ENCODE data around the gene RSBN1. TPM values are rescaled to one million over a fixed set of nuclear protein-coding genes. Genes with fewer than 3 reads are reported as not detected.

The RSBN1 gene
- total and polyA plus RNA-seq, 2 donors: 9.6 to 34.2 TPM

DNA sequence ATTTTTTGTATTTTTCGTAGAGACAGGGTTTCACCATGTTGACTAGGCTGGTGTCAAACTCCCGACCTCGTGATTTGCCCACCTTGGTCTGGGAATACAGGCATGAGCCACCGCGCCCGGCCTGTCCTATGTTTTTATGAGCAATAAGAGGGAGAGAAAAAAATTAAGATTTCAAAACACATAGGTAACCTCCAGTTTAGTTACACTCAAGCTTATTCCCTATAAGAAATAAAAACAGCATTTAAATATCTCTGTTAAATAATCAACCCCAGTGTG is 7.1 kb downstream of the RSBN1 start:
- no peak for DNase-seq (ENCODE audit: extremely low spot score)
- H3K27ac ChIP-seq (ENCODE audit: low read depth): no peak overlapping the region
- 95% methylated on average over 6 of the region's 6 CpGs for WGBS
- H3K4me3 ChIP-seq (ENCODE audit: low read depth, low read length): no peak overlapping the region
- H3K4me1 ChIP-seq (ENCODE audit: insufficient read depth): no peaks in the 10 kb centered on the region
- no peaks in the 10 kb centered on the region for H3K36me3 ChIP-seq (ENCODE audit: insufficient read depth)

- Histone ChIP-seq H3K36me3 (ENCODE audit: insufficient read depth) (no peaks in the 10 kb centered on the region), H3K4me1 (ENCODE audit: insufficient read depth) (no peaks in the 10 kb centered on the region), H3K4me3 (ENCODE audit: low read depth, low read length) (no peak overlapping the region), H3K27ac (ENCODE audit: low read depth) (no peak overlapping the region)
- no peak for DNase-seq (ENCODE audit: extremely low spot score)
- 58% methylated on average over 8 of the region's 8 CpGs for WGBS
These were observed 7.6 kb downstream of the RSBN1 start for GRCh38 chr1:113804421-113805255.

DNA sequence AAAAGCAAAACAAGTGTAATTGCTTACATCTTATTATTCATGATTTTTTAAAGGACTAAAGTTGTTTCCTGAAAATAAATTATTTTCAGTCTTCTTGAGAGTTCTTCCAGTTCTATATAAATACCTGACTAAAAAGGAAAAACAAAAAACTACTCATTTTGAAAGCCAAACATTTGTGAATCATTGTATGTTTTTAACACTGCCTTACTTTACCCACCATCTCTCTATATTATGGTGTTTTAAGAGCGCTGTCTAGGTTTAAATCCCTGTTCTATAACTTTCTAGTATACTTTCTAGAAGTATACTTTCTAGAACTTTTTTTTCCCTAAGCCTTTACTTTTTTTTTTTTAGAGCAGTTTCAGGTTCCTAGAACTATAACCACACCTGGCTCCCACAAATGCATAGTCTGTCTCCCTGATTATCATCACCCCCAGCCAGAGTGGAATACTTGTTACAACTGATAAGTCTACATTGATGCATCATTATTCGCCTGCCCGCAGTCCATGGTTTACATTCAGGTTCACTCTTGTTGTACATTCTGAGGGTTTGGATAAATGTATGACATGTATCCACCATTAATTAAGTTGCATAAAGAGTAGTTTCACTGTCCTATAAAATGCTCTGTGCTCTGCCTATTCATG is 9.8 kb downstream of the RSBN1 start:
- H3K36me3 ChIP-seq (ENCODE audit: insufficient read depth): no peaks in the 10 kb centered on the region
- H3K4me3 ChIP-seq (ENCODE audit: low read depth, low read length): no peak overlapping the region
- WGBS: 95% methylated on average over 3 of the region's 3 CpGs
- no peak overlapping the region for H3K27ac ChIP-seq (ENCODE audit: low read depth)
- H3K4me1 ChIP-seq (ENCODE audit: insufficient read depth): no peaks in the 10 kb centered on the region
- DNase-seq (ENCODE audit: extremely low spot score): no peak

DNA sequence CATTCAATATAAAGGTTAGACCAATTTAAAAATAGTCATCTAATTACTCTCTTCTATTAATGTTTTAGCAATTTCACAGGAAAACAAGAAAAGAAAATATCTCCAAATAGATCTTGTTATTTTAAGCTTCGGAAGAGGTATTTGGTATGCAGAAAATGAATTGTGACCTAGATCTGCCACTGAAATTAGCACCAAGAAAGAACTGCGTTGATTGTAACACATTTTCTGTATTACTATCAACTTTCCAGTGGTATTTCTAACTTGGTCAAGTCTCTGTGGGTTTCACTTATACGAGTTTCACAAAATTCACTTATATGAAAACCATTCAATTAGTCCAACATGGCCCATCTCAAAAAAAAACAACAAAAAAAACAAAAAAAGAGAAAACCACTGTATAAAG is 11.8 kb downstream of the RSBN1 start:
- H3K4me3 ChIP-seq (ENCODE audit: low read depth, low read length): no peak overlapping the region

DNA sequence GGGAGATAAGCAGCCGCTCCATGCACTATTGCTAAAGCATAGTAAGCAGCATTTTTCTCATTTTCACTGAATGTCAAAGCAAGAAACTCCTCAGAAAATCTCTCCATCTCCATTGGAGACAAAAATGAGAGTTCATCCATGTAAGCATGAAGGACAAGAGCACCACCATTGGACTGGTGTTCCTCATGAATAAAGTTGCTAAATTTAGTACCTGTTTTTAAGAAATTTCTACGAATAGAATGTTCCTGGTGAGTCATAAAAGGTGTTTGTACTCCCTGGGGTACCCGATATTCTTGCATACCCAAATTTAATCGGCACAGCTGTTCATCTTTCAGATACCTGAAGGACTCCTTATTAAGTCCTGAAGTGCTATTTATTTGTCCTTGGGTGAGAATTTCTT is 14.8 kb downstream of the RSBN1 start:
- DNase-seq (ENCODE audit: extremely low spot score): no peak
- no peak overlapping the region for H3K4me3 ChIP-seq (ENCODE audit: low read depth, low read length)
- WGBS: 95% methylated on average over 4 of the region's 4 CpGs
- no peaks in the 10 kb centered on the region for H3K36me3 ChIP-seq (ENCODE audit: insufficient read depth)
- H3K4me1 ChIP-seq (ENCODE audit: insufficient read depth): no peaks in the 10 kb centered on the region
- H3K27ac ChIP-seq (ENCODE audit: low read depth): no peak overlapping the region

More for the DNA sequence above, 11.8 kb downstream of the RSBN1 start:
- no peak for DNase-seq (ENCODE audit: extremely low spot score)
- H3K36me3 ChIP-seq (ENCODE audit: insufficient read depth): no peaks in the 10 kb centered on the region
- H3K4me1 ChIP-seq (ENCODE audit: insufficient read depth): no peaks in the 10 kb centered on the region
- H3K27ac ChIP-seq (ENCODE audit: low read depth): no peak overlapping the region
- 84% methylated on average over 3 of the region's 3 CpGs for WGBS

DNA sequence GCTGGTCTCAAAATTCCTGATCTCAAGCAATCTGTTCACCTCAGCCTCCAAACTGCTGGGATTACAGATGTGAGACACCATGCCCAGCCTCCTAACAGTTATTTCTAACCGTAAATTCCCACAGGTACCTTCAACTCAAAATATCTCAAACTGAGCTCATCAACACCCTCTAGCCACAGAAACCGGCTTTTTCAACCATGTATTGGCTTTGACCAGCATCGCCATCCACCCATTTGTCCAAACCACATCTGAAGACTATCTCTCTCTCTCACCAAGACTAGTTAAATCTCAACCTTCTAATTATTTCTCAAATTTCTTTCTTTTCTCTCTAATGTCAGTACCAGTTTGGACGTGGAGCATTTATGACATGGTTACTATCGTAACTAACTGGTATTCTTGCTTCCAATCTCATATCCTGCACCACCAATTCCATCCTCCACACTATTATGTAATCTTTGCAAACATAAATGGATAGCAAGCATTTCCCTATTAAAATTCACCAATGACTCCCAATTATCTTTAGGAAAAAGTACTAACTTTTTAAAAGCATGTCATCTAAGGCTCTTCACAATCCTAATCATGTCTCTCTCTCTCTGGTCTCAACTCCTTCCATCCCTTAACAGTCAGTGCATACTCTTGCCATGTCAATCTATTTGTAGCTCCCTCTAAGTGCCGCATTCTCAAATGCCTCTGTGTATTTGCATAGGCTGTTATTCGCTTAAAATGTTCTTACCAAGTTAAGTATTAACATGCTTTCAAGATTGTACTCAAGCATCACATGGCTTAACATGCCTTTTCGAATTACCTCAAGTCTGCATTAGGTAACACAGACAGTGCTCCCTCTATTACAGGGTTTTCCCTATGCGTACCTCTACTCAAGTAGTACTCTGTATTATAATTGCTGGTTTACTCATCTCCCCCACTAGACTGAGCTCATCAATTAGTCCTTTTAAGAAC is 18.1 kb downstream of the RSBN1 start:
- no peak for DNase-seq (ENCODE audit: extremely low spot score)
- WGBS: 95% methylated on average over 9 of the region's 9 CpGs

DNA sequence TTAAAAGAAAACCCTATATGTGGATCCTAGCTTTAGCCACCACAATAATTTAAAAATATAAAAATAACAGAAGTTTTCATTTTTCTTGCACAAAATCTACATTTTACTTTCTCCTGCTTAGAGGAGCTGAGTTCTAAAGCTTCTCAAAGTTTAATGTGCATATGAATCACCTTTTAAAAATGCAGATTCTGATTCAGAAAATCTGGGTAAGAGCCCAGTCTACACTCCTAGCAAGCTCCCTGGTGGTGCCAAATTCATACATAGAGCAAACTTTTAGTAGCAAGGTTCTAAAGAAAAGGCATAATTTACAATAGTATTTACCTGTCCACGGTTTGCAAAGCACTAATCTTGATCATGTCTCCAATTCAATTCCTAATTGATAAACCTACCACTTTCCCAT is 19.3 kb downstream of the RSBN1 start:
- WGBS: 93% methylated on average over 1 of the region's 1 CpG
- DNase-seq (ENCODE audit: extremely low spot score): no peak
- H3K27ac ChIP-seq (ENCODE audit: low read depth): no peak overlapping the region
- no peak overlapping the region for H3K4me3 ChIP-seq (ENCODE audit: low read depth, low read length)
- no peaks in the 10 kb centered on the region for H3K36me3 ChIP-seq (ENCODE audit: insufficient read depth)
- H3K4me1 ChIP-seq (ENCODE audit: insufficient read depth): no peaks in the 10 kb centered on the region

More for the DNA sequence above, 18.1 kb downstream of the RSBN1 start:
- Histone ChIP-seq H3K36me3 (ENCODE audit: insufficient read depth) (no peaks in the 10 kb centered on the region), H3K4me1 (ENCODE audit: insufficient read depth) (no peaks in the 10 kb centered on the region), H3K27ac (ENCODE audit: low read depth) (no peak overlapping the region), H3K4me3 (ENCODE audit: low read depth, low read length) (no peak overlapping the region)

- H3K36me3 ChIP-seq (ENCODE audit: insufficient read depth): no peaks in the 10 kb centered on the region
- H3K4me1 ChIP-seq (ENCODE audit: insufficient read depth): no peaks in the 10 kb centered on the region
- no peak overlapping the region for H3K4me3 ChIP-seq (ENCODE audit: low read depth, low read length)
- H3K27ac ChIP-seq (ENCODE audit: low read depth): no peak overlapping the region
- 93% methylated on average over 5 of the region's 5 CpGs for WGBS
- DNase-seq (ENCODE audit: extremely low spot score): no peak
These were observed 19.8 kb downstream of the RSBN1 start for GRCh38 chr1:113792471-113792870.

DNA sequence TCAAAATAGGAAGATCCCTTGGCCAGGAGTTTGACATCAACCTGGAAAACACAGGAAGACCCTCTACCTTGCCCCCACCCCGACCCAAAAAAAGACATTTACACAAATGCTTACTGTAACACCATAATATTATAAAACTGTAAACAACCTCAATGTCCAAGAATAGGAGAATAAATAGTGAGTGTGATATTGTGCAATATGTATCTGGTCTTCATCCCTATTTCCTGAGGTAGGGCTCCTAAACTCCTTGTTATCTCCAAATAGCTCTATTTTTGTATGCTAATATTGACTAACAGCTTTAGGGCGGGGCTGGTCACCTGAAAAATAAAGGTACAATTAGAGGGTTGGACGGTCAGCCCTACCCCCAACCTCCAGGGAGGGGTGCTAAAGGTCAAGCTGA is 23.5 kb downstream of the RSBN1 start:
- WGBS: 94% methylated on average over 3 of the region's 3 CpGs

GRCh38 chr1:113787663-113788062 is 24.6 kb downstream of the RSBN1 start:
- H3K4me1 ChIP-seq (ENCODE audit: insufficient read depth): no peaks in the 10 kb centered on the region
- WGBS: 92% methylated on average over 3 of the region's 3 CpGs
- H3K4me3 ChIP-seq (ENCODE audit: low read depth, low read length): no peak overlapping the region
- no peak for DNase-seq (ENCODE audit: extremely low spot score)
- no peak overlapping the region for H3K27ac ChIP-seq (ENCODE audit: low read depth)
- H3K36me3 ChIP-seq (ENCODE audit: insufficient read depth): no peaks in the 10 kb centered on the region

More for the DNA sequence above, 23.5 kb downstream of the RSBN1 start:
- DNase-seq (ENCODE audit: extremely low spot score): no peak
- Histone ChIP-seq H3K27ac (ENCODE audit: low read depth) (no peak overlapping the region), H3K36me3 (ENCODE audit: insufficient read depth) (no peaks in the 10 kb centered on the region), H3K4me1 (ENCODE audit: insufficient read depth) (no peaks in the 10 kb centered on the region), H3K4me3 (ENCODE audit: low read depth, low read length) (no peak overlapping the region)

DNA sequence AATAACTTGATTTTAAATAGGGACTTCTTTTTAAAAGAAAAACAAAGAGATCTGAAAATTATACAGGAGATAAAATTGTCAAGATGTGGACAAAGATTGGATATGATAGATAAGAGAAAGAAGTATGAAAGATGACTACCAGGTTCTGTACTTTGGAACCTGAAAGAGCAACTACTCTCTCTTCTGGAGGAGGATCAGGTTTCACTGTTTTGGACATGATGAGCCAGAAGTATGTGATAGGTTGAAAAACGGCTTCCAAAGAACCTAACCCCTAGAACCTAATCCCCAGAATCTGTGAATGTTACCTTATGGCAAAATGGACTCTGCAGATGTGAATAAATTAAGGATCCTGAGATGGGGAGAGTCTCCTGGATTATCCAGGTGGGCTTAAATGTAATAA is 26.2 kb downstream of the RSBN1 start:
- DNase-seq (ENCODE audit: extremely low spot score): no peak
- WGBS: 51% methylated on average over 1 of the region's 1 CpG
- Histone ChIP-seq H3K36me3 (ENCODE audit: insufficient read depth) (no peaks in the 10 kb centered on the region), H3K4me1 (ENCODE audit: insufficient read depth) (no peaks in the 10 kb centered on the region), H3K27ac (ENCODE audit: low read depth) (no peak overlapping the region), H3K4me3 (ENCODE audit: low read depth, low read length) (no peak overlapping the region)

- Histone ChIP-seq H3K27ac (ENCODE audit: low read depth) (no peak overlapping the region), H3K4me3 (ENCODE audit: low read depth, low read length) (no peak overlapping the region), H3K36me3 (ENCODE audit: insufficient read depth) (no peaks in the 10 kb centered on the region), H3K4me1 (ENCODE audit: insufficient read depth) (no peaks in the 10 kb centered on the region)
- DNase-seq (ENCODE audit: extremely low spot score): no peak
- WGBS: 86% methylated on average over 5 of the region's 5 CpGs
These were observed 28.0 kb downstream of the RSBN1 start for GRCh38 chr1:113784104-113784779.

Measured in urinary bladder (tissue), 4 donors.